CD4-positive, alpha-beta memory T cell (primary cell): ENCODE results near the gene KIF4A. TPM values are rescaled to one million over a fixed set of nuclear protein-coding genes. Genes with fewer than 3 reads are reported as not detected.

Source experiments
- CTCF ChIA-PET: fragments of 350-600 bp; sonication (Branson Sonifier 250); formaldehyde crosslinking; loops from one replicate; lab custom pipeline; 2021; ENCODE audit warnings: inconsistent platforms; ENCODE audit not compliant: partially characterized antibody; lab: Charles Lee
- POLR2A ChIA-PET: fragments of 350-600 bp; sonication (Branson Sonifier 250); formaldehyde crosslinking; loops from one replicate; lab custom pipeline; 2021; ENCODE audit not compliant: partially characterized antibody; lab: Charles Lee
- DNase-seq, 5 donors: peaks; one replicate each; pipeline versions ENCODE4 v3.0.0 to v3.0.0-alpha.2; 2020 to 2022; ENCODE audit warnings: mixed read lengths in 1 of 5
- H3K27ac ChIP-seq: one replicate; pipeline ENCODE4 v1.7.0; 2013; ENCODE audit warnings: low read depth, low read length
- H3K27me3 ChIP-seq: 2 replicates; pipeline ENCODE4 v1.7.0; 2013; ENCODE audit warnings: mild to moderate bottlenecking, low read length, moderate library complexity; ENCODE audit not compliant: insufficient read depth
- H3K36me3 ChIP-seq: 2 replicates; pipeline ENCODE4 v1.7.0; 2013; ENCODE audit warnings: mild to moderate bottlenecking, low read length, moderate library complexity; ENCODE audit not compliant: insufficient read depth
- H3K4me1 ChIP-seq: 2 replicates; pipeline ENCODE4 v1.7.0; 2013; ENCODE audit warnings: mild to moderate bottlenecking, low read length, moderate library complexity; ENCODE audit not compliant: insufficient read depth
- H3K4me3 ChIP-seq, 2 donors: one replicate each; pipeline ENCODE4 v1.7.0; 2013; ENCODE audit warnings: low read length in 2 of 2, mild to moderate bottlenecking in 1 of 2
- H3K9me3 ChIP-seq, 2 donors: one replicate each; pipeline ENCODE4 v1.7.0; 2013; ENCODE audit warnings: low read length in 2 of 2, control low read depth in 1 of 2; ENCODE audit not compliant: control insufficient read depth in 1 of 2
- H3K27ac Mint-ChIP-seq, 7 donors: one replicate each; pipeline ENCODE4 v1.8.0; 2020 to 2021; ENCODE audit warnings: mixed read lengths in 7 of 7, mild to moderate bottlenecking in 6 of 7, inconsistent platforms in 3 of 7, moderate library complexity in 3 of 7
- H3K27me3 Mint-ChIP-seq, 2 donors: one replicate each; pipeline ENCODE4 v1.8.0; 2020 to 2021; ENCODE audit warnings: mixed read lengths in 2 of 2
- H3K36me3 Mint-ChIP-seq, 2 donors: one replicate each; pipeline ENCODE4 v1.8.0; 2020 to 2021; ENCODE audit warnings: mixed read lengths in 2 of 2, inconsistent platforms in 1 of 2, mild to moderate bottlenecking in 1 of 2
- H3K4me1 Mint-ChIP-seq, 4 donors: one replicate each; pipeline ENCODE4 v1.8.0; 2020 to 2021; ENCODE audit warnings: mixed read lengths in 4 of 4, mild to moderate bottlenecking in 1 of 4
- H3K4me3 Mint-ChIP-seq, 8 donors: one replicate each; pipeline ENCODE4 v1.8.0; 2020 to 2021; ENCODE audit warnings: mixed read lengths in 8 of 8, mild to moderate bottlenecking in 7 of 8, moderate library complexity in 6 of 8, inconsistent platforms in 3 of 8
- H3K9me3 Mint-ChIP-seq, 8 donors: one replicate each; pipeline ENCODE4 v1.8.0; 2020 to 2021; ENCODE audit warnings: mixed read lengths in 8 of 8, mild to moderate bottlenecking in 5 of 8, inconsistent platforms in 3 of 8, moderate library complexity in 1 of 8
- intact Hi-C: fragments of 100-400 bp; cut with micrococcal nuclease; formaldehyde crosslinking; loops from one replicate; pipeline ENCODE4 v1.15.1; 2023
- polyA plus RNA-seq, 2 donors: library from polyadenylated mRNA; unstranded; fragments of 300-500 nt; fragmentation: Illumina TruSeq; gene quantifications; one replicate each; pipeline ENCODE4 v1.2.3, GENCODE V29; 2021
- total RNA-seq, 2 experiments: library from RNA; stranded (reverse); gene quantifications; one replicate each; pipeline ENCODE4 v1.2.3, GENCODE V29; 2021

KIF4A gene
- total and polyA plus RNA-seq, 4 experiments from 2014 or later: 0.08 to 0.17 TPM; not detected in 2

GRCh38 chrX:70421618-70422017 is 131.7 kb downstream of the KIF4A start:
- Mint-ChIP-seq H3K27ac (no peak overlapping the region), H3K4me3 (no peak overlapping the region)

GRCh38 chrX:70422851-70423341 is 133.0 kb downstream of the KIF4A start, which contains the start of gene GDPD2:
Gene GDPD2 (plus strand): TSS chrX:70423314. CDS start chrX:70424985, 1,671 bp downstream.
- no peak within 1 kb of the TSS for H3K27ac Mint-ChIP-seq
- H3K4me3 ChIP-seq: no peak within 1 kb of the TSS
- no peaks in the 10 kb centered on the region for H3K27me3 ChIP-seq
- no peaks in the 10 kb centered on the region for H3K4me1 Mint-ChIP-seq
- H3K9me3 Mint-ChIP-seq: no peaks in the 10 kb centered on the region
- H3K36me3 ChIP-seq: no peaks in the 10 kb centered on the region
- H3K4me1 ChIP-seq: no peaks in the 10 kb centered on the region
- intact Hi-C loops: no loop called here
- no peaks in the 10 kb centered on the region for H3K9me3 ChIP-seq
- no peaks in the 10 kb centered on the region for H3K27me3 Mint-ChIP-seq
- POLR2A ChIA-PET: no interaction called here
- no peak within 1 kb of the TSS for H3K4me3 Mint-ChIP-seq
- H3K36me3 Mint-ChIP-seq: no peaks in the 10 kb centered on the region
- CTCF ChIA-PET: interaction anchor here (0.8 kb wide), 1 partner anchor 9 kb away, joined by 3 read pairs; no protein-coding TSS in a partner anchor
- H3K27ac ChIP-seq: no peak within 1 kb of the TSS
- no peak for DNase-seq

More at GRCh38 chrX:70421618-70422017, 131.7 kb downstream of the KIF4A start:
- ChIA-PET CTCF (no interaction called here), POLR2A (no interaction called here)
- Mint-ChIP-seq H3K4me1 (no peaks in the 10 kb centered on the region), H3K27me3 (no peaks in the 10 kb centered on the region), H3K9me3 (no peaks in the 10 kb centered on the region), H3K36me3 (no peaks in the 10 kb centered on the region)
- Histone ChIP-seq H3K27me3 (no peaks in the 10 kb centered on the region), H3K27ac (no peak overlapping the region), H3K36me3 (no peaks in the 10 kb centered on the region), H3K4me3 (no peak overlapping the region), H3K4me1 (no peaks in the 10 kb centered on the region), H3K9me3 (no peaks in the 10 kb centered on the region)
- intact Hi-C loops: no loop called here
- no peak for DNase-seq

DNA sequence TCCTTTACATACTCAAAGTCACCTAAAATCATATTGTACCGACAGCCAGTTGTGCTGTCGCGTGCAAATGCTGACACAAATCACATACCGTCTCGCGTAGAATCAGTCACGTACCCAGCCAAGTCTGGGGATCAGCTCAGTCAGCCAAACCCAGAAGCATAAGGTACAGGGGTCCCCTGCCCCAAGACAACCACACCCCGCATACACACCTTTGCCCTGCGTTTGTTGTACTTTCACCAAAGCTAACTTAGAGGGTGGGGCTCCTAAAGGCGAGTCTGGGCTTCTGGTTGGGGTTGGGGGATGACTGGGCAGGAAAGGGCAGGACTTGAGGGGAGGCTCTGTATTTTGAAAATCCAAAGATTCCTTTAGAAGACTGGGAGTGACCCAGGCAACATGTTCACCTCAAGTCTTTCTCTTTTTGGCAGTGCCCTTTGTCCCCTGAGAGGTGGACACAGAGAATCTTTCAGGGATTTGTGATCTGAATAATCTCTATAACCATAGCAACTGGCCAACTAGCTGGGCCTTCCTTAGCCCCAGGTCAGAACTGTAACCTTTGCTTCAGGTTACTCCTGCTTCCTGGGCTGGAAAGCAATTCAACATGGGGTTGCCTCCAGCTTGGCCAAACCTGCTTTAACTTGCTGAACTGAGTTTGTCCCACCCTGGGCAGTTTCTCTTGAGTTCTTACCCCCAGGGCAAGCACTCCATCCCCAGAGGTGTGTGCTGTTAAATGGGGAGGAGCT is 134.2 kb downstream of the KIF4A start:
- no peak overlapping the region for H3K4me3 Mint-ChIP-seq
- ChIA-PET CTCF (interaction anchor here (0.8 kb wide), 1 partner anchor 10 kb away, joined by 3 read pairs; no protein-coding TSS in a partner anchor), POLR2A (no interaction called here)
- DNase-seq: no peak
- Histone ChIP-seq H3K27ac (no peak overlapping the region), H3K36me3 (no peaks in the 10 kb centered on the region), H3K9me3 (no peaks in the 10 kb centered on the region), H3K27me3 (no peaks in the 10 kb centered on the region), H3K4me3 (no peak overlapping the region), H3K4me1 (no peaks in the 10 kb centered on the region)
- H3K36me3 Mint-ChIP-seq: no peaks in the 10 kb centered on the region
- H3K9me3 Mint-ChIP-seq: no peaks in the 10 kb centered on the region
- H3K27me3 Mint-ChIP-seq: peaks cover 0 to 2% of the 10 kb centered on the region in 2 donors
- no peaks in the 10 kb centered on the region for H3K4me1 Mint-ChIP-seq
- intact Hi-C loops: no loop called here
- H3K27ac Mint-ChIP-seq: no peak overlapping the region

GRCh38 chrX:70424801-70425200 is 134.9 kb downstream of the KIF4A start:
- CTCF ChIA-PET: no interaction called here
- no peak for DNase-seq
- Histone ChIP-seq H3K27ac (no peak overlapping the region), H3K36me3 (no peaks in the 10 kb centered on the region), H3K4me1 (no peaks in the 10 kb centered on the region), H3K9me3 (no peaks in the 10 kb centered on the region), H3K27me3 (no peaks in the 10 kb centered on the region), H3K4me3 (no peak overlapping the region)
- Mint-ChIP-seq H3K27ac (no peak overlapping the region), H3K4me3 (no peak overlapping the region), H3K36me3 (no peaks in the 10 kb centered on the region), H3K9me3 (no peaks in the 10 kb centered on the region), H3K4me1 (no peaks in the 10 kb centered on the region), H3K27me3 (peaks cover 0 to 2% of the 10 kb centered on the region in 2 donors)
- POLR2A ChIA-PET: no interaction called here
- intact Hi-C loops: no loop called here

- Mint-ChIP-seq H3K9me3 (no peaks in the 10 kb centered on the region), H3K27me3 (peaks cover 0 to 2% of the 10 kb centered on the region in 2 donors), H3K27ac (no peak overlapping the region), H3K36me3 (no peaks in the 10 kb centered on the region), H3K4me3 (no peak overlapping the region), H3K4me1 (no peaks in the 10 kb centered on the region)
- Histone ChIP-seq H3K4me3 (no peak overlapping the region), H3K27ac (no peak overlapping the region), H3K4me1 (no peaks in the 10 kb centered on the region), H3K27me3 (no peaks in the 10 kb centered on the region), H3K9me3 (no peaks in the 10 kb centered on the region), H3K36me3 (no peaks in the 10 kb centered on the region)
- intact Hi-C loops: no loop called here
- ChIA-PET CTCF (no interaction called here), POLR2A (no interaction called here)
- DNase-seq: no peak
Measured at GRCh38 chrX:70426286-70427278, 136.7 kb downstream of the KIF4A start.

DNA sequence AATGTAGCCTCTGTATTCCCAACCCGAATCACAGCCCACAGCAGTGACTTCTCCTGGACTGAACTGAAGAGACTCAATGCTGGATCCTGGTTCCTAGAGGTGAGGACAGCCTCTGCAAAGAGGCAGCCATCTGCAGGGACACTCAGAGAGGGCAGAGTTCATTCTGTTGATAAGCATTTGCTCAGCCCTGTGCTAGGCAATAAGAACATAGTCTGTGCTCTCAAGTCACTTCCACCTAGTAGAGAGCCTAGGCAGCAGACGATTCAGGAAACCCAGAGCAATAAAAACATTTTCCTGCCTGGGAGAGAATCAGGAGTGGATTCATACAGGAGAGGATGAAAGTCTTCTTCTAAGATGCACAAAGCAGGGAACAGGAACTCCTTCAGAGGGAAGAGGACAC is 137.5 kb downstream of the KIF4A start:
- H3K4me1 ChIP-seq: no peaks in the 10 kb centered on the region
- POLR2A ChIA-PET: no interaction called here
- H3K4me1 Mint-ChIP-seq: no peaks in the 10 kb centered on the region
- H3K9me3 Mint-ChIP-seq: no peaks in the 10 kb centered on the region
- DNase-seq: no peak
- no peak overlapping the region for H3K4me3 ChIP-seq
- no peaks in the 10 kb centered on the region for H3K36me3 Mint-ChIP-seq
- peaks cover 0 to 2% of the 10 kb centered on the region in 2 donors for H3K27me3 Mint-ChIP-seq
- H3K27ac Mint-ChIP-seq: no peak overlapping the region
- no peaks in the 10 kb centered on the region for H3K36me3 ChIP-seq
- H3K27ac ChIP-seq: no peak overlapping the region
- no peaks in the 10 kb centered on the region for H3K9me3 ChIP-seq
- intact Hi-C loops: no loop called here
- no peaks in the 10 kb centered on the region for H3K27me3 ChIP-seq
- H3K4me3 Mint-ChIP-seq: no peak overlapping the region
- CTCF ChIA-PET: no interaction called here

GRCh38 chrX:70429759-70430158 is 139.9 kb downstream of the KIF4A start:
- no peak overlapping the region for H3K4me3 ChIP-seq
- ChIA-PET POLR2A (no interaction called here), CTCF (no interaction called here)
- H3K36me3 ChIP-seq: no peaks in the 10 kb centered on the region
- Mint-ChIP-seq H3K9me3 (no peaks in the 10 kb centered on the region), H3K27me3 (peaks cover 0 to 2% of the 10 kb centered on the region in 2 donors), H3K27ac (no peak overlapping the region), H3K36me3 (peaks cover 0 to 3% of the 10 kb centered on the region in 2 donors), H3K4me3 (no peak overlapping the region), H3K4me1 (peaks cover 2 to 13% (median 7%) of the 10 kb centered on the region in 4 donors)
- H3K27ac ChIP-seq: no peak overlapping the region
- peaks cover 7% of the 10 kb centered on the region for H3K4me1 ChIP-seq
- DNase-seq: no peak
- no peaks in the 10 kb centered on the region for H3K9me3 ChIP-seq
- intact Hi-C loops: loop anchor here (5.0 to 10.0 kb wide), 3 partner anchors 105 to 937 kb away; partner anchors contain the start of gene KIF4A
- no peaks in the 10 kb centered on the region for H3K27me3 ChIP-seq
